A673 (cell line): ENCODE results near the gene PILRA.

Source experiments
- CTCF ChIP-seq: fragments of 300-800, 200-600 bp; sonication (generic); conservative IDR thresholded peaks from 2 replicates; pipeline ENCODE4 v1.5.1; 2017; ENCODE audit warnings: low read depth, mild to moderate bottlenecking, antibody characterized with exemption, low read length, moderate library complexity, mixed read lengths
- EZH2 ChIP-seq: fragments of 200-600 bp; sonication (generic); IDR thresholded peaks from 2 replicates; pipeline ENCODE4 v1.6.1; 2017; ENCODE audit warnings: borderline replicate concordance, low read depth, mild to moderate bottlenecking, mixed read lengths, antibody characterized with exemption, low read length; ENCODE audit not compliant: poor library complexity, severe bottlenecking

DNA sequence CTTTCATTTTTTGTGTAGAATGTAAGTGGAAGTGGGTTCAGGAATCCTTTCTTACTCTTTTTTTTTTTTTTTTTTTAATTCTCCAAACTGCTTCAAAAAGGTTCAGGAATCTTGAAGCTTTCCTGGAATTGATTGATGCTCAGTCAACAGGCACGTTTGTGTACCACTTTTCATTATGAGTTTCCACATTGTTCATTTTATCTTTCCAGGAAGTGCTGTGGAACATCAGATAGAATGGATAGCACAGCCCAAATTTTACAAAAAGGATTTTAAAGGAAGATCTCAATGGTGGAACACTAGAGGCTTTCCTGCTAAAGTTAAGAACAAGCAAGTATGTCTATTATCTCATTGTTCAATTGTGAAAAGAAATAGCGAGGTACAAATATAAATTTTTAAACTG, 64.9 kb downstream of the PILRA start:
- TF ChIP-seq CTCF (no peak), EZH2 (no peak)
